Measurements from ENCODE around the gene SH3RF3. TPM values are rescaled to one million over a fixed set of nuclear protein-coding genes. Genes with fewer than 3 reads are reported as not detected.

SH3RF3 gene
- total and polyA plus RNA-seq, 10 of the 15 experiments (the other 5 are each of a cell fraction or from before 2014, with no cell fraction given), result 0.08 to 8.8 (median 2.3) TPM

GRCh38 chr2:109471658-109472057, 342.7 kb downstream of the SH3RF3 start:
- RAD21 ChIA-PET (ENCODE audit: unreplicated experiment), result no interaction called here
- peaks cover 11% of the 10 kb centered on the region; the same call in 1 of the 2 replicates for H3K4me1 ChIP-seq (ENCODE audit: control insufficient read depth, insufficient read depth, low read length)
- POLR2A ChIA-PET, result interaction anchor here (0.6 kb wide), 1 partner anchor 13 kb away, joined by 3 read pairs; no protein-coding TSS in a partner anchor
- H3K4me3 ChIP-seq, result no peak overlapping the region
- H4K20me1 ChIP-seq (ENCODE audit: control insufficient read depth, insufficient read depth), result no peaks in the 10 kb centered on the region
- H3K27me3 ChIP-seq (replicated peaks in 1 of 2; ENCODE audit: control insufficient read depth in 2 of 2, insufficient read depth in 2 of 2, low read length in 1 of 2), result no peaks in the 10 kb centered on the region
- in situ Hi-C loops (cut with MboI), result no loop called here
- DNase-seq (ENCODE audit: low read depth, low spot score) (no peak), ATAC-seq (no peak), FAIRE-seq (no peak)
- no peaks in the 10 kb centered on the region for H3K79me2 ChIP-seq (ENCODE audit: control insufficient read depth, insufficient read depth, low read length)
- no peak overlapping the region for H3K4me2 ChIP-seq (ENCODE audit: control insufficient read depth, insufficient read depth)
- CTCF ChIA-PET, result no interaction called here
- SMC1A ChIA-PET (ENCODE audit: uncharacterized antibody, unreplicated experiment), result no interaction called here
- H3K36me3 ChIP-seq (ENCODE audit: control insufficient read depth in 2 of 2, insufficient read depth in 2 of 2, low read length in 1 of 2), result no peaks in the 10 kb centered on the region
- H2AFZ ChIP-seq (ENCODE audit: control insufficient read depth, low read depth, low read length), result no peak overlapping the region
- 15% methylated on average over 3 of the region's 3 CpGs for WGBS (ENCODE audit: insufficient coverage, insufficient replicate concordance, low lambda C conversion rate, missing lambda C conversion rate)
- intact Hi-C loops (cut with micrococcal nuclease; ENCODE audit: unreplicated experiment), result no loop called here
- no TSS peak for BruUV-seq (replicated peaks)
- H3K27ac ChIP-seq (ENCODE audit: control insufficient read depth, insufficient read depth), result no peak overlapping the region
- H3K9me3 ChIP-seq (replicated peaks; ENCODE audit: control insufficient read depth, insufficient read depth, low read length), result no peaks in the 10 kb centered on the region; the same call in 2 of the 3 replicates
- TF ChIP-seq CUX1 (IDR thresholded peaks at IDR 0.05; ENCODE audit: insufficient replicate concordance, low read depth, low read length) (no peak), SREBF1 (IDR thresholded peaks at IDR 0.05; ENCODE audit: low read length) (no peak)
- TF ChIP-seq, protein P1, sequence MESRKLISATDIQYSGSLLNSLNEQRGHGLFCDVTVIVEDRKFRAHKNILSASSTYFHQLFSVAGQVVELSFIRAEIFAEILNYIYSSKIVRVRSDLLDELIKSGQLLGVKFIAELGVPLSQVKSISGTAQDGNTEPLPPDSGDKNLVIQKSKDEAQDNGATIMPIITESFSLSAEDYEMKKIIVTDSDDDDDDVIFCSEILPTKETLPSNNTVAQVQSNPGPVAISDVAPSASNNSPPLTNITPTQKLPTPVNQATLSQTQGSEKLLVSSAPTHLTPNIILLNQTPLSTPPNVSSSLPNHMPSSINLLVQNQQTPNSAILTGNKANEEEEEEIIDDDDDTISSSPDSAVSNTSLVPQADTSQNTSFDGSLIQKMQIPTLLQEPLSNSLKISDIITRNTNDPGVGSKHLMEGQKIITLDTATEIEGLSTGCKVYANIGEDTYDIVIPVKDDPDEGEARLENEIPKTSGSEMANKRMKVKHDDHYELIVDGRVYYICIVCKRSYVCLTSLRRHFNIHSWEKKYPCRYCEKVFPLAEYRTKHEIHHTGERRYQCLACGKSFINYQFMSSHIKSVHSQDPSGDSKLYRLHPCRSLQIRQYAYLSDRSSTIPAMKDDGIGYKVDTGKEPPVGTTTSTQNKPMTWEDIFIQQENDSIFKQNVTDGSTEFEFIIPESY (IDR thresholded peaks at IDR 0.05), result no peak
- no peak overlapping the region for H3K9ac ChIP-seq (ENCODE audit: control insufficient read depth, insufficient read depth, low read length)

Data from GM12878 (cell line).